PFSK-1 (cell line): Measurements from ENCODE around the gene ERBB2.

ENCODE experiments used
- FOXP2 ChIP-seq: optimal IDR thresholded peaks from 2 replicates; pipeline ENCODE3; 2011; ENCODE audit warnings: borderline replicate concordance, control low read depth, inconsistent platforms; ENCODE audit not compliant: insufficient read depth; ENCODE audit errors: extremely low read length, extremely low read depth
- POLR2AphosphoS5 ChIP-seq: IDR thresholded peaks from 2 replicates; pipeline ENCODE4 v1.6.1; 2012; ENCODE audit warnings: low read depth, mild to moderate bottlenecking, control low read depth, low read length, moderate library complexity
- SIN3A ChIP-seq: IDR thresholded peaks from 2 replicates; pipeline ENCODE4 v1.6.1; 2012; ENCODE audit warnings: mild to moderate bottlenecking, low read length, moderate library complexity, borderline replicate concordance; ENCODE audit not compliant: insufficient read depth
- TAF1 ChIP-seq: IDR thresholded peaks from 2 replicates; pipeline ENCODE4 v1.6.1; 2012; ENCODE audit warnings: low read length, control low read depth, borderline replicate concordance; ENCODE audit not compliant: insufficient read depth
- TF ChIP-seq, protein P1 (sequence below), 2 experiments: IDR thresholded peaks; 2 replicates each; pipeline versions ENCODE4 v1.6.1 to v1.8.0; 2011 to 2012; ENCODE audit warnings: low read depth in 2 of 2, low read length in 2 of 2, control low read depth in 1 of 2, inconsistent platforms in 1 of 2, mild to moderate bottlenecking in 1 of 2, moderate library complexity in 1 of 2; ENCODE audit not compliant: insufficient read depth in 1 of 2

ERBB2 gene

DNA sequence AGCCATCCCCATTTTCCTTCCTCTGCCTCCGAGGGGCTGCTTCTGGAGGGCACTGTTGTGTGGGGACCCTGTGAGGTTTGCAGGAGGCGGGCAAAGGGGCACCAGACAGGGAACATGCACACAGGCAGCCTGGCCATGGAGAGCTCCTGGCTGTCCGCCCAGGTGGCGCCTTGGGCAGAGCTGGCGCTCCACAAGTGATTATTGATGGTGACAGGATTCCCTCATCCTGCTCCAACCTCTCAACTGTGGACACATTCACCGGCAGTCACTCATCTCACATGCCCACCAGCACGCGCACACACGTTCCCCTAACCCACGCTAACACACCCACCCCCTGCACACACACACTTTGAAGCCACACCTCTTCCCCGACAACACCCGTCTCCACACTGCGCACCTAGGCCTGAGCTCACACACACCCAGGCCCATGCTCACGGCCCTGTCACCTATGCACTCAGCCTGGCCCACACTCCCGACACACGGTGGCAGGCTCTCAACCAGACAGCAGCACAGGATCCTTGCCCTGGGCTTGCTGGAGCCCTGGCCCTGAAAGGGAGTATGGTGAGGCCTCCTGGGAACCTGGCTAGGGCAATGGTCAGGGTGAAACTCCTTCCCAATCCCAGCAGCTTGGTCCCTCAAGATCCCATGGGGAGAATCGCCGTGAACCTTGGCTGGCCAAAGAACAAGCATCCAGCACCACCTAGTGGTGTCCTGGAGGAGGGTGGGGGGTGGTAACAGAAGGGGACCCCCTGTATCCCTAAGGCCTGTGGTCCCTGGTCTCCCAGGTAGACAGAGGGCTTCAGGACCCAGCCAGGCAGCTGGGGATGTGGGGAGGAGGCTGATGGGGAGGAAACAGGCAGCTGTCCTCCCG lies 28.0 kb upstream of the ERBB2 start:
- no peak for TF ChIP-seq TAF1
- TF ChIP-seq, protein P1, sequence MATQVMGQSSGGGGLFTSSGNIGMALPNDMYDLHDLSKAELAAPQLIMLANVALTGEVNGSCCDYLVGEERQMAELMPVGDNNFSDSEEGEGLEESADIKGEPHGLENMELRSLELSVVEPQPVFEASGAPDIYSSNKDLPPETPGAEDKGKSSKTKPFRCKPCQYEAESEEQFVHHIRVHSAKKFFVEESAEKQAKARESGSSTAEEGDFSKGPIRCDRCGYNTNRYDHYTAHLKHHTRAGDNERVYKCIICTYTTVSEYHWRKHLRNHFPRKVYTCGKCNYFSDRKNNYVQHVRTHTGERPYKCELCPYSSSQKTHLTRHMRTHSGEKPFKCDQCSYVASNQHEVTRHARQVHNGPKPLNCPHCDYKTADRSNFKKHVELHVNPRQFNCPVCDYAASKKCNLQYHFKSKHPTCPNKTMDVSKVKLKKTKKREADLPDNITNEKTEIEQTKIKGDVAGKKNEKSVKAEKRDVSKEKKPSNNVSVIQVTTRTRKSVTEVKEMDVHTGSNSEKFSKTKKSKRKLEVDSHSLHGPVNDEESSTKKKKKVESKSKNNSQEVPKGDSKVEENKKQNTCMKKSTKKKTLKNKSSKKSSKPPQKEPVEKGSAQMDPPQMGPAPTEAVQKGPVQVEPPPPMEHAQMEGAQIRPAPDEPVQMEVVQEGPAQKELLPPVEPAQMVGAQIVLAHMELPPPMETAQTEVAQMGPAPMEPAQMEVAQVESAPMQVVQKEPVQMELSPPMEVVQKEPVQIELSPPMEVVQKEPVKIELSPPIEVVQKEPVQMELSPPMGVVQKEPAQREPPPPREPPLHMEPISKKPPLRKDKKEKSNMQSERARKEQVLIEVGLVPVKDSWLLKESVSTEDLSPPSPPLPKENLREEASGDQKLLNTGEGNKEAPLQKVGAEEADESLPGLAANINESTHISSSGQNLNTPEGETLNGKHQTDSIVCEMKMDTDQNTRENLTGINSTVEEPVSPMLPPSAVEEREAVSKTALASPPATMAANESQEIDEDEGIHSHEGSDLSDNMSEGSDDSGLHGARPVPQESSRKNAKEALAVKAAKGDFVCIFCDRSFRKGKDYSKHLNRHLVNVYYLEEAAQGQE (IDR thresholded peaks at IDR 0.05; ENCODE audit: insufficient read depth in 1 of 2, low read depth in 2 of 2, low read length in 2 of 2) = no peak
- TF ChIP-seq SIN3A = no peak
- TF ChIP-seq FOXP2 = no peak
- no peak for TF ChIP-seq POLR2AphosphoS5

DNA sequence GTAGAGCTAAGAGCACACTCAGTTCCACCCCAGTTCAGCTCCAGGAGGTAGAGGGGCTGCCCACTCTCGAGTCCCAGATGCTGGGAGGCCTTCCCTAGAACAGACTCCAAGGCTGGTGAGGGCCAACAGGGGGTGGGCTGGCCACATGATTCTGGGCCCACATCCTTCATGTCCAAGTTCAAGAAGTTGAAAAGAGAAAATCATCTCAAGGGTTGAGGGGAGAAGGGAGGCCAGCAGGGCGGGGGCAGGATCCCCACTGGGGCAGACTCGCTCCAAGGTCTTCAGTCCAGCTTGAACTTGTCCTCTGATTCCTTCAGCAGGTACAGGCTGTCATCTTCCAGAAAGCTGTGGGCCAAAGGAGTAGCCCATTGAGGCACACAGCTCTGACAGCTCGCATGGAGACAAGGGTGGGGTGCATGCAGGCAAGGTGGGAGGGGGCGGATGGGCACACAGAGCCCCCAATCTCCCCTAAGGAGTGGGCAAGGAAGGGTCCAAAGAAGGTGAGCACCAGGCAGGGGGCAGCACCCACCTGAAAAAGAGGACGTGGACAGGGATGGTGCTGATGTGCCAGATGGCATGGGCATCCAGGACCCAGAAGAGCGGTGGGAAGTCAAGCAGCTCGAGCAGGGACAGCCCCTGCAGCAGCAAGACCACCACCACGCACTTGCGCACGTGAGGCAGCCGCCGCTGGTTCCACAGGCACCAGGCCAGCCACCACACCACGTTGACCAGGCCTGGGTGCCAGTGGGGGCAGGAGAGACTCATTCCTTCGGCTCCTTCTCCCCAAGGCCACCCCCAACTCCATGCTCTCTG lies 27.1 kb upstream of the ERBB2 start:
- TF ChIP-seq, protein P1 (IDR thresholded peaks at IDR 0.05; ENCODE audit: insufficient read depth in 1 of 2, low read depth in 2 of 2, low read length in 2 of 2) = no peak
- no peak for TF ChIP-seq TAF1
- TF ChIP-seq POLR2AphosphoS5 = no peak
- TF ChIP-seq FOXP2 = no peak
- no peak for TF ChIP-seq SIN3A

DNA sequence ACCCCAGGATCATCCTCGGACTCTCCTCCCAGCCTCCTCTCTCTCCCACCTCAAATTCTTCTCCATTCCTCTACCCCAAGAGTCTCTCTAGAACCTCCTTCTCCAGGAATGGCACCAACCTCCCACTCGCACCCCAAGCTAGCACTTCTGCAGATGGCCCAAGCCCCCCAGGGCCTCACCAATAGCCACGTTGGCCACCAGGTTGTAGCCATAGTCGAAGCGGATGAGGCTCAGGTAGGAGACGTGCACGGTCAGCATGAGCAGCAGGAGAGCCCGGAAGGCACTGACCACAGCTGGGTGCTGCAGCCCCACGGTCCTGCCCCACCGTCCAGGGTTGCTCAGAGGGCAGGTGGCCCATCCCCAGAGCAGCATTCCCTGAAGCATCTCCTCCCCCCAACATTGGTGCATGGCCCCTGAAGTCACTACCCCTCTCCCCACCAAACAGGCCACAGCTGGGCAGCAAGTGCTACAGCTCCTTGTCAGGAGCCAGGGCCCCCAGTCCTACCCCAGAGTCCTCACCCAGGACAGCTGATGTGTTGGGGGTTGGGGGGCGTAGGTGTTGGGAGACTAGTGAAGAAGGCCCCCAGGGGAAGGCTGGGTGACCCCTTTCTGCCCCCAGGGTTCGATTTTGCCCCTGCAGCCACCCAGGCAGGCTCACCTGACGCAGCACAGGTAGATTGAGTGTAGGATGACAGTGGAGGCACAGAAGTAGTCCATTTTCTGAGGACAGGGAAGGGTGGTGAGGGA lies 26.4 kb upstream of the ERBB2 start:
- TF ChIP-seq, protein P1 (IDR thresholded peaks at IDR 0.05; ENCODE audit: insufficient read depth in 1 of 2, low read depth in 2 of 2, low read length in 2 of 2) = no peak
- TF ChIP-seq POLR2AphosphoS5 = no peak
- TF ChIP-seq SIN3A = no peak
- no peak for TF ChIP-seq FOXP2
- no peak for TF ChIP-seq TAF1

DNA sequence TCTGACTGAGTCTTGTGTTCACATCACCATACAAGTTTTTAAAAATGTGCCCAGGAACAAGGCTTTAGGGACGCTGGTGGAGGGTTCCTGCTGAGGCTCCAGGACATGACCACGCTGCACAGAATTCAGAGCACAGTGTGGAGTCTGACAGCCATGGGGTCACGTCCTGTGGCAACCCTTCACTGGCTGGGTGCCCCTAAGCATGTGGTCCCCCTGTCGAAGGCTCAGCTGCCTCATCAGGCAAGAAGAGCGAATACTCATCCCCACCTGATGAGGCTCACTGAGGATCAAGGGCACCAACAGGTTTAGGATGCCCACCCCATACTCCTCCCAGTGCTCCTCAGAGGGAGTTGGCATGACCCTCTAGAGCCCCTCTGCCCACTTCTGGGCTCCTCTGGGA lies 25.7 kb upstream of the ERBB2 start:
- no peak for TF ChIP-seq TAF1
- TF ChIP-seq, protein P1 (IDR thresholded peaks at IDR 0.05; ENCODE audit: insufficient read depth in 1 of 2, low read depth in 2 of 2, low read length in 2 of 2) = no peak
- TF ChIP-seq POLR2AphosphoS5 = no peak
- TF ChIP-seq SIN3A = no peak
- TF ChIP-seq FOXP2 = no peak
